Stomach (tissue), 4 donors: ENCODE data around the gene TERB1.

Experiments used
- POLR2A ChIP-seq, 4 donors: fragments of 450-650 bp; IDR thresholded peaks; one replicate each; pipeline ENCODE4 v1.6.1; 2016; ENCODE audit warnings: antibody characterized with exemption in 4 of 4, control low read depth in 2 of 4, mild to moderate bottlenecking in 1 of 4, moderate library complexity in 1 of 4
- TF ChIP-seq, protein P1 (sequence below), 7 experiments: fragments of 450-650 bp in 4 of 7; fragments of 200-600 bp in 3 of 7; sonication (generic) in 3 of 7; IDR thresholded peaks; one replicate each; pipeline ENCODE4 v1.5.1; 2016 to 2019; ENCODE audit warnings: antibody characterized with exemption in 7 of 7, control low read depth in 2 of 7, mild to moderate bottlenecking in 1 of 7

DNA sequence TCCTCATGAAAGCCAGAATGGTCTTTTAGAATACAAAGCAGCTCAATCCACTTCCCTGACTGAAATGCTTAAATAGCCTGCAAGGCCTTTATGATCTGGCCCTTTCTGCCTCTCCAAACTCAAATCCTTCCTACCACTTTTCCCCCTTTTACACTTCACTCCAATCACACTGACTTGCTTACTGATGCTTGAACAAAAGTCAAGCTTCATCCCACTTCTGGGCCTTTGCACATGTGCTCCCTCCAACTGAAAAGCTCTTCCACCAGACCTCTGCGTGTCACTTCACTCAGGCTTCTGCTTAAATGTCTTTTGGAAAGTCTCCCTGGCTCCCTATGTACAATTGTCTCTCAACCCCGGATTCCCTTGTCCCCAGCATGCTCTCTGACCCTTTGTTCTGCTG, 13.3 kb upstream of the TERB1 start:
- TF ChIP-seq, protein P1, sequence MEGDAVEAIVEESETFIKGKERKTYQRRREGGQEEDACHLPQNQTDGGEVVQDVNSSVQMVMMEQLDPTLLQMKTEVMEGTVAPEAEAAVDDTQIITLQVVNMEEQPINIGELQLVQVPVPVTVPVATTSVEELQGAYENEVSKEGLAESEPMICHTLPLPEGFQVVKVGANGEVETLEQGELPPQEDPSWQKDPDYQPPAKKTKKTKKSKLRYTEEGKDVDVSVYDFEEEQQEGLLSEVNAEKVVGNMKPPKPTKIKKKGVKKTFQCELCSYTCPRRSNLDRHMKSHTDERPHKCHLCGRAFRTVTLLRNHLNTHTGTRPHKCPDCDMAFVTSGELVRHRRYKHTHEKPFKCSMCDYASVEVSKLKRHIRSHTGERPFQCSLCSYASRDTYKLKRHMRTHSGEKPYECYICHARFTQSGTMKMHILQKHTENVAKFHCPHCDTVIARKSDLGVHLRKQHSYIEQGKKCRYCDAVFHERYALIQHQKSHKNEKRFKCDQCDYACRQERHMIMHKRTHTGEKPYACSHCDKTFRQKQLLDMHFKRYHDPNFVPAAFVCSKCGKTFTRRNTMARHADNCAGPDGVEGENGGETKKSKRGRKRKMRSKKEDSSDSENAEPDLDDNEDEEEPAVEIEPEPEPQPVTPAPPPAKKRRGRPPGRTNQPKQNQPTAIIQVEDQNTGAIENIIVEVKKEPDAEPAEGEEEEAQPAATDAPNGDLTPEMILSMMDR (IDR thresholded peaks at IDR 0.05), result no peak
- no peak for TF ChIP-seq POLR2A (IDR thresholded peaks at IDR 0.05)
